NCI-H2196 (cell line): ENCODE measurements around the gene FOXF1.

Experiments
- DNase-seq: peaks from one replicate; lab custom pipeline; 2025; ENCODE audit not compliant: unreplicated experiment; lab: John Stamatoyannopoulos, UW

FOXF1 gene

DNA sequence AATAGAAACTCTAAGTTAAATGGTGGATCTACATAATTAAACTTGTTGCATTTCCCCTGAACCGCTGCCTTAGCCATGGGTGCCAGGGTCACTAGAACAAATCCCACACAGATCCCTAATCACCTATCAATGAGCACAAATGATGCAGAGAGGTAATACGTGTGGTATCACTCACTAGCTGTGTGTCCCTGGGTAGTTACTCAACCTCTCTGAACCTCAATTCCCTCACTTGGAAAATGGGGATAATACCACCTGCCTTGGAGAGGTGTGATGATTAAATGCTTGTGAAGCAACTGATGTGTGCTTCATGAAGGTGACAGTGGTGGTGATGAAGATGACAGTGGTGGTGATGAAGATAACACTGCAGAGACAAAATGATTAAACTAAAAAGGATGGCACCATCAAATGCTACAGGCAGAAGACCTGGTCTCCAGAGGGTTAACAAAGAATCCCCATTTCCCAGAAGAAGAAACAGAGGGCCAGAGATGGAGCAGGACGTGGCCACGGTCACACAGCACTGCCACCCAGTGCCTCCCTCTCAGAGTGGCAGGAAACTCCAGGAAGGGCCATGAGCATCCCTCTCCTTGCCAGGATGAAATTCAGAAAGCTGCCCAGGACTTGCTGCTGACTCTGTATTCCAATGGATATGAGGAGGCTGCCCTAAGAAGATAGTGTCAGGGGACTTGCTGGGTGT lies 17.9 kb upstream of the FOXF1 start:
- DNase-seq = no peak

DNA sequence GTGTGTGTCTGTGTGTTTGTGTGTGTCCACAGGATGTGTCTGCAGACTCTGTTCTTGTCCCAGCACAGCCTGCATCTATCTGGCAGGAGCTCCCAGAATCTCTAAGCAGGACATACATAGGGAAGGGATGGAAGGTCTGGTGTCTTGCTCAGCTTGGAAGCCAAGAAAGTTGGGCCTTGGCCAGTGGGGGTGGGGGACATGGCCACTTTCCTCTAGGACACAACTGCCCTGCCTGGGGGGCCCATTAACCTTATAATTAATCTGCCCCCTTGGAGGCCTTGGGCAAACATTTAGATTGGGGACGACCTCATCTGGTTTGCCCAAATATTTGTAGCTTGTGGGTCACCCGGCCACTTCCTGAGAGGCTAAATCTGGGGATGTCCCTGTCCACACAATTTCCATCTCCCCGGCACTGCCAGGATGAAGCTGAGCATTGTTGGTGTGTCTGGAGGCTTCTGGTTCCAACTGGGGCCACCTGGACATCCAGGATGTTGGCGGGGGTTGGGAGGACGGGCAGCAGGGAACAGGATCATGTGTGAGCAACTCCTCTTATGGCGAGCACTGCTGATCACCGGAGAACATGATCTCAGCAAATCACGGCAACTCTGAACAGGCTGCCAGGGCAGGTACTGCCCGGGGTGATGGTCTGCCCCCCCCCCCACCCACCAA lies 17.2 kb upstream of the FOXF1 start:
- no peak for DNase-seq

DNA sequence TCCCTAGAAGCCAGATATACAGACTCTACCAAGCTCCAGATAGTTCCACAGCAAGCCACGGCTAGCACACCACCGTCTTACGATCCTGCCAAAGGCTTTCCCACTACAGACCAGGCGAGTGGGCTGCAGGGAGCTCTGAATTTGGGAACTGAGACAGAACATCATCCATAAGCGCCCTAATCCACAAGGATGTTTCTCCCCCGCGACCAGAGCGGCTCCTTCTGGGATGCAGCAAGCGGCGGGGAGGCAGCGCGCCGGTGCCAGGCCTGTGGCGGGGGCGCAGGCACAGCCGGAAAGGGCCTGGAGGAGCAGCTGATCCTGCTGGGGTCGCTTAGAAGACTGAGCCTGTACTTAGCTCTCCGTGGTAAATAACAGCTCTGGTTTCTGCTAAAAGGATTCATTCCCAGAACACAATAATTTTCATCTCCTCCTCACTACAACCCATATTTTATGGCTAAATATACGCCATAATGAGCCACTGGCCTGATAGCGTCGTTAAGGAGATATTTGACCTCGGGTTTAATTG lies 16.2 kb upstream of the FOXF1 start:
- DNase-seq = no peak

- DNase-seq = no peak
Measured at GRCh38 chr16:86494565-86495356, 15.6 kb upstream of the FOXF1 start.

GRCh38 chr16:86495357-86495701 lies 15.0 kb upstream of the FOXF1 start:
- DNase-seq = no peak

DNA sequence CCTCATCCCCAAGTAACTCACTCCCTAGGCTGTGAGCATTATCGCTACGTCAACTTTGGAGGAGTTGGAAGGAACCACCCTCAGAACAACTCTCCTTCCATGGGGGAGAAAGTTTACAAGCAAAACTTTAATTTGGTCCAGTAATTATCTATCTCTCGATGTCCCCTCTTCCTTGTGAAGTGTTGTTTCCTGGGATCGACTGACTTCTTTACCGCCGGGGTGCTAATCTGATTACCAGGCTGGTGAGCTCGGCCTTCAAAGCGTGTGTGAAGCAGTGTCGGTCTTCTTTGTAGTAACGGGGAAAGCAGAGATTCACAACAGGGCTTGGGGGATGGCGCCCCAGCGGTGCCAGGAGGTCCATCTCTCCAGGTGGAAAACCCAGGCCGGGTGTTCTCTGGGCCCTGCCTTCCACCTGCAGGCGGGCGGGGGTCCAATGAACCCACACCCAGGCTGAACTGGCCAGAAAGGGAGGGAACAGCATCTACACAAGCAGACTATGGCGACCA lies 14.5 kb upstream of the FOXF1 start:
- DNase-seq = no peak

- no peak for DNase-seq
Measured at GRCh38 chr16:86496262-86496928, 13.9 kb upstream of the FOXF1 start.

GRCh38 chr16:86496929-86497461 lies 13.3 kb upstream of the FOXF1 start:
- no peak for DNase-seq

DNA sequence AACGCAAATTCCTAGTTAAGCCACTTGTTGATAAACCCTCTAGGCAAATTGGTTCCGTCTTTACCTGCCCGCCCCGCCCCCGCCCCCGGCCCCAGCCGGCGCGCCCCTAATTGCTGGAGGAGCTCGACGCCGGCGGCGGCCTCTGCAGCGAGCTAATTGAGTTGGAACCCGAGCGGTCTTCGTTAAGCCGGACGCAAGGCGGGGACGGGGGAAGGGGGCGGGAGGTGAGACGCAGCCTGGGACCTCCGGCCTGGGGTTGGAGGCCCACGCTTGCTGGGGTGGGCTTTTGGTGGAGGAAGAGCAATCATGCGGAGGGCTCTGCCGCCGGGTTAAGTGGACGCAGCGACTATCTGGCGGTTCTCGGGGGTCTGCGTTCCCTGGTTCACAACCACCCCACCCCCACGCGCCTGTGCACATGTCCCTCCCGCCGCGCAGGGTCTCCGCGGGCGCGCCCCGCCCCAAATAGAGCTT lies 12.7 kb upstream of the FOXF1 start:
- DNase-seq = no peak

- DNase-seq = no peak
Measured at GRCh38 chr16:86498155-86498670, 12.1 kb upstream of the FOXF1 start.

- no peak for DNase-seq
Measured at GRCh38 chr16:86498671-86499439, 11.5 kb upstream of the FOXF1 start.

DNA sequence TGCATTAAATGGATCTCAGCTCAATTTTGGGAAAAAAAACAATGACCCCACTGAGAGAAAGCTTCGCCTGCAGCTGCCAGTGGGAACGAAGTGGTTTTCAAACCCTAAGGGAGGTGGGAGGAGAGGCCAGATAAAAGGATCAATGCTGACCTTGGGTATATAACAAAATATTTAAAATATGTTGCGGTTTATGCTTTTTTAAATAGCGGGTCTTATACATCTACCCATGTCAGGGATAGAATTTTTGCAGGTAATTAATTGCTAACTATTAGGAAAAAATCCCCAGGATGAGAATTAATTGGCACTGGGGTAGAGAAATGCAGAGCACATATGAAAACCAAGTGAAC lies 10.9 kb upstream of the FOXF1 start:
- DNase-seq = no peak

DNA sequence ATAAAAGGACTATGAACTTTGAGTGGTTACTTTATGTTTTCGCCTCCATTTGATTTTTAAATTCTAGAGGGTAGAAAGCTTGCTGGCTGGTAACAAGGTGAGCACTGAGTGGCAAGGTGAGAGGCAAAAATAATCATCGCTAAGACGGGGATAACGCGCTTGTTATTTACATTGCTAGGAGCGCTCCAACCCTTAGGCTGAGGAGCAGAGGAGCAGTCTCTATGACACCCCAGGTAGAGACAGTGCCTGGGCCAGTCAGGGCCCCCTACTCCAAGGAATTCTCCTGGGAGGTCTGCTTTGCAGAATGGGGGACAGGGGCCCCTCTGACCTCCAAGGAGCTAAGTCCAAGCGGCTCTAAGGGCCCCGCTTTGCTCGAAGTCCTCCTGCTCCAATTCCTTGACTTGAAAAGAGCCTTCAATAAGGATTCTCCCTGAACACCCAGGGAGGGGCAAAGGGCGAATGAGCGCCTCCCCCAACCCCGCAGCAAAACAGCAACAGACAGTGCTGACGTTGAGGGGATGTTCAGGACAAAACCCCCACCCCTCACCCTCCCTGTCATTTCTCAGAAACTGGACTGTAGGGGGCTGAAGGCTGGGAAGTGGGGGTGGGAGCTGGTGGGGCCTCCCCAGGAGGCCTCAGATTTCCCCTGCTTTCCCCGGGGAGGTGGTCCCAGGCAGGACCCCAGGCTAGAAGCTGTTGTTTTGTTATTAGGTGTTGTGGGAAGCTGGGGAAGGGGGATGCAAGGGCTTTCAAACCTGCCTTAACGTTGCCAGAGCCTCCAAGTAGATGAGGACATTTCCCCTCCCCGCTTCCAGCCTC lies 10.2 kb upstream of the FOXF1 start:
- no peak for DNase-seq

DNA sequence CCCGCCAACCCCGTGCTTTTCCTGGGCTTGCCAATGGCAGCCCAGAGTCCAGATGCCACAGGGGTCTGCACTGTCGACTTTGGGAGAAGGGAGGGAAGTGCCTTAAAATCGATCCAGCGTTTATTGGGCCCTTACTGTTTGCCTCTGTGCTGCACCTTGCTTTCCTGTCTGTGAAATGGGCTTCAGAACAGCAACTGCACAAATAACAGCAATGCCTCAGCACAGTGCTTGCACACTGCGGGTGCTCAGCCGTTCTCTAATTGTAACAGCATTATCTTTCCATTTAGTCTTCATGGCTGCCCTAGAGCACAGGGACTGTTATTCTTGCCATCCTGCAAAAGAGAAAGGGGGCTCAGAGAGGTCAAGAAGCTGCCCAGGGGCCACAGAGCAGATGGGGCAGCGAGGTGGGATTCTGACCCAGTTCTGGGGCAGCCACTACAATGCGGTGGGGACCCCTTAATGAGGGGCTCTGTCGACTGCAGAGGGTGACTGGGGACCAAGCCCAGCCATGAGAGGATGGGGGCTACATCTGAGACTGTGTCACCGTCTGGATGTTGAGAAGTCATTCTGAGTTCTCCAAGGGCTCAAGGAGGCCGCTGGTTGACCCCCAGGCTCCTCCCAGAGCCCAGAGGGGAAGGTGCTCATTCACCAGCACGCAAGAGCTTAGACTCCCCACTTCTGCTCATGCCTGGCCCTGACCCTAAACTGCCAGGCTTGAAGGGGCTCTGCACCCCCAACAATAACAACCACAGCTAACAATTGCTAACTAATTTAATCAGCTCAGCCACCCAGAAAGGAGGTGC lies 9.4 kb upstream of the FOXF1 start:
- DNase-seq = no peak

DNA sequence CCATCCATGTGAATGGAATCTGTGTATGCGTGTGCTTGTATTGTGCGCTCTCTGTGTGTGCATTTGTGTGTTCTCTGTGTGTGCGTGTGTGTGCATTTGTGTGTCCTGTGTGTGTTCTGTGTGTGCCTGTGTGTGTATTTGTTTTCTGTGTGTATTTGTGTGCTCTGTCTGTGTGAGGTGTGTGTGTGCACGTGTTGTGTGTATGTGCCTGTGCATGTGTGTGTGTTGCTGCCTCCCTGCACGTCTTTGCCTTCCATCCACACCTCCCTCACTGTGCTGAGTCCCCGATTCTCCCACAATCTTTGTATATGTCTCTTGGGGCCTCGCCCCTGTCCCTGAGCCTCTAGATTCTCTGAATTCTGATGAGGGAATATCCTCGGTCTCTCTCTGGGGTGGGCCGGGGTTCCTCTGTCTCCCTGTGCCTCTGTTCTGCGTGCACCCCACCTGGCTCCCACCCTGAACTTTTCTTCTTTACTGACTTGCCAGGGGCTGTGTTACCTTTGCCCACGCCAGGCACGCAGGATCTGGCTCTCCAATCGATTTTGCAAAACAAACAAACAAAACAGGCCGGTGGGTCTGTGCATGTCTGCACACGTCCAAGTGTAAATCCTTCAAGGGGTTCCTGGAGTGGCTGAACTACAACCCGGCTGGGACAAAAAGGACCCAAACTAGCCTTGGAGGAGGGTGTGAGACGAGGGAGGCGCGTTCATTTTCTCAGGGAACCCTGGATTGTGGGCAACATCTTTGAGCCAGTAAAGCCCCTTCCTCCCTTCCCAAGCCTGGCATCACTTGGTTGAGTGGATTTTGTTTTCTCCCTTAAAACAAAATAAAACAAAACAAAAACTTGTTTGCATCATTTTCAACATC lies 8.1 kb upstream of the FOXF1 start:
- DNase-seq = no peak

DNA sequence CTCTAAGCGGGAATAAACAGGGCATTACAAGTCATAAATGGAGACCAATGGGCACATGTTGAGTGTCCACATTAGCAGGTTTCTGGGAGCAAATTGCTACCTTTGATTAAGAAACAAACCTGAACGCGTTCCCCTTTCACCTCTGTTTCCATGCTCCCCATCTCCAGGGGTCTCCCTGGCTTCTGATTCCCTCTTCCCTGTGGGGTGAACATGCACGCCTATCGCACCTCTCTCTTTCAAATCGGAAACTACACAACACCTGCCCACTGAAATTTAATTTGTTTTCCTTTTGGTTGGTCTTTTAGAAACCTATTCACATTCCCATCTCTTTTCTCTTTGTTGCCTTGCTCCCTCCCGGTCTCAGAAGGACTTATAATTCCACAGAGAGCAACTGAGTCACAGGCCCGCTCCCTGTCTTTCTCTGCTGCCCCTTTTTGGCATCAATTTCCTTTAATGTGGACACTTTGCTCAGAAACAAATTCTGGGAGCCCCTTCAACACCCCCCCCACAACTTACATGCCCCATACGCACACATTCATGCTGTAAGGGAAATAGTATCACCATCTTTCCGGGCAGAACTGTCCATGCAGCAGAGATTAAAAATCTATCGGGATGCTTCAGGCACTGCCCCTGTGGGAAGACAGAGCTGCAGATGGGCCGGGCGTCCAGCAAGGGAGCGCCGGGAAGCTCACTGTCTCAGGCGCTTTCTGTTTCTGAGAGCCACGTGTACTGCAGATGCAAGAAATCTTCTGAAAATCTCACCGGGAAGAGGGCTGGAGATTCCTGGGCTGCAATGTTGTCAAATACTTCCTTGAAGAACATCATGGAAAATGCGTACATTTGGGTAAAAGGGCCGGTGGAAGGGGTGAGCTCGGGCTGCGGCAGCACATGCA lies 7.2 kb upstream of the FOXF1 start:
- DNase-seq = no peak
